ENCODE results near the gene CARD9. TPM values are rescaled to one million over a fixed set of nuclear protein-coding genes. Genes with fewer than 3 reads are reported as not detected.

Gene CARD9
- total RNA-seq, 5 donors from 2014 or later (not counting 1 experiment from before 2014, with no cell fraction given), result 0.43 to 1.4 (median 0.76) TPM

GRCh38 chr9:136385015-136385414 lies 11.5 kb upstream of the CARD9 start:
- WGBS (ENCODE audit: insufficient coverage), result 24% methylated on average over 2 of the region's 11 CpGs
- no peak overlapping the region for H3K27ac ChIP-seq (ENCODE audit: low read length)
- no peaks in the 10 kb centered on the region for H3K9me3 ChIP-seq
- Mint-ChIP-seq H3K36me3 (peaks cover 41% of the 10 kb centered on the region), H3K27ac (peak overlapping the region in 1 of 2 donors; percentile 3), H3K4me1 (peaks cover 8 to 21% (median 20%) of the 10 kb centered on the region in 3 donors), H3K4me3 (peak overlapping the region in 1 of 3 donors; percentile 35), H3K27me3 (no peaks in the 10 kb centered on the region), H3K9me3 (no peaks in the 10 kb centered on the region)
- H3K4me3 ChIP-seq (ENCODE audit: control insufficient read depth in 1 of 2, extremely low read depth in 1 of 2, low read length in 1 of 2), result no peak overlapping the region
- DNase-seq, result peak in 7 of 35 experiments; percentile 24 to 62 (median 36)
- ChIA-PET CTCF (no interaction called here), POLR2A (interaction anchor here in 1 of 2 donors (0.7 kb wide), 1 partner anchor 13 kb away, joined by 3 read pairs; no protein-coding TSS in a partner anchor)
- no peaks in the 10 kb centered on the region for H3K27me3 ChIP-seq (replicated peaks in 1 of 2; ENCODE audit: control insufficient read depth in 2 of 2, extremely low read depth in 1 of 2, insufficient read depth in 2 of 2, low read length in 1 of 2)
- peaks cover 15 to 67% of the 10 kb centered on the region in 2 donors for H3K36me3 ChIP-seq (ENCODE audit: control insufficient read depth in 2 of 2, extremely low read depth in 1 of 2, insufficient read depth in 1 of 2, low read length in 1 of 2)
- ATAC-seq (replicated peaks in 1 of 4), result peak; percentile 66 to 89 (median 75)
- H3K4me1 ChIP-seq (ENCODE audit: control insufficient read depth in 1 of 2, extremely low read depth in 1 of 2, insufficient read depth in 2 of 2, low read length in 2 of 2), result peaks cover 5 to 20% of the 10 kb centered on the region in 2 experiments

DNA sequence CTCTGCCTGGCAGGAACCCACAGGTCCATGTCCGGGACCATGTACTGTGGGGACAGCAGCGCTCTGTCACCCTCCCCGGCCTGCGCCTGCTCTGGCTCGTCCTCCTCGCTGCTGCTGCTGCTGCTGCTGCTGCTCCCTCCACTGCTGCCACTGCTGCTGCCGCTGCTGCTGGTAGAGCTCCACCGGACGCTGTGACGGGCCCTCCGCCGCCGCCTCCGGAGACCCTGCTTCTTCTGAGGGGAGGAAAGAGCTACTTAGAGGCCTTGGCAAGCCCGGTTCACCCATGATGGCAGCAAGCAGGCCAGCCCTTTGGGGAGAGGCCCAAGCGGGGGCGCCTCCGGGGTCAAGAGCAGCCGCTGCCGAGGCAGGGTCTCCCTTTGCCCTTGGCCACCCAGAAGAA lies 10.0 kb upstream of the CARD9 start:
- WGBS (ENCODE audit: insufficient coverage), result 99% methylated on average over 19 of the region's 20 CpGs
- H3K27me3 Mint-ChIP-seq, result no peaks in the 10 kb centered on the region
- peaks cover 19 to 57% of the 10 kb centered on the region in 2 donors for H3K36me3 ChIP-seq (ENCODE audit: control insufficient read depth in 2 of 2, extremely low read depth in 1 of 2, insufficient read depth in 1 of 2, low read length in 1 of 2)
- no peak for DNase-seq
- peaks cover 28% of the 10 kb centered on the region for H3K36me3 Mint-ChIP-seq
- POLR2A ChIA-PET, result no interaction called here
- peaks cover 8 to 21% (median 20%) of the 10 kb centered on the region in 3 donors for H3K4me1 Mint-ChIP-seq
- H3K4me1 ChIP-seq (ENCODE audit: control insufficient read depth in 1 of 2, extremely low read depth in 1 of 2, insufficient read depth in 2 of 2, low read length in 2 of 2), result peaks cover 5 to 20% of the 10 kb centered on the region in 2 experiments
- no peaks in the 10 kb centered on the region for H3K27me3 ChIP-seq (replicated peaks in 1 of 2; ENCODE audit: control insufficient read depth in 2 of 2, extremely low read depth in 1 of 2, insufficient read depth in 2 of 2, low read length in 1 of 2)
- no peak overlapping the region for H3K4me3 Mint-ChIP-seq
- no peak for ATAC-seq (replicated peaks in 1 of 4)
- H3K9me3 ChIP-seq, result no peaks in the 10 kb centered on the region
- H3K4me3 ChIP-seq (ENCODE audit: control insufficient read depth in 1 of 2, extremely low read depth in 1 of 2, low read length in 1 of 2), result no peak overlapping the region
- H3K27ac Mint-ChIP-seq, result no peak overlapping the region
- CTCF ChIA-PET, result interaction anchor here in 1 of 2 donors (0.6 kb wide), 1 partner anchor 64 kb away, joined by 6 read pairs; no protein-coding TSS in a partner anchor
- H3K9me3 Mint-ChIP-seq, result no peaks in the 10 kb centered on the region
- H3K27ac ChIP-seq (ENCODE audit: low read length), result no peak overlapping the region

- no peak for DNase-seq
- 91% methylated on average over 24 of the region's 25 CpGs for WGBS (ENCODE audit: insufficient coverage)
- no peak for ATAC-seq (replicated peaks in 1 of 4)
- Histone ChIP-seq H3K27me3 (replicated peaks in 1 of 2; ENCODE audit: control insufficient read depth in 2 of 2, extremely low read depth in 1 of 2, insufficient read depth in 2 of 2, low read length in 1 of 2) (no peaks in the 10 kb centered on the region), H3K9me3 (no peaks in the 10 kb centered on the region), H3K36me3 (ENCODE audit: control insufficient read depth in 2 of 2, extremely low read depth in 1 of 2, insufficient read depth in 1 of 2, low read length in 1 of 2) (peaks cover 19 to 47% of the 10 kb centered on the region in 2 donors), H3K4me3 (ENCODE audit: control insufficient read depth in 1 of 2, extremely low read depth in 1 of 2, low read length in 1 of 2) (no peak overlapping the region), H3K27ac (ENCODE audit: low read length) (no peak overlapping the region), H3K4me1 (ENCODE audit: control insufficient read depth in 1 of 2, extremely low read depth in 1 of 2, insufficient read depth in 2 of 2, low read length in 2 of 2) (peaks cover 5 to 20% of the 10 kb centered on the region in 2 experiments)
- H3K27me3 Mint-ChIP-seq, result no peaks in the 10 kb centered on the region
- no peak overlapping the region for H3K27ac Mint-ChIP-seq
- ChIA-PET POLR2A (no interaction called here), CTCF (interaction anchor here in 1 of 2 donors (0.6 kb wide), 1 partner anchor 15 kb away, joined by 3 read pairs; no protein-coding TSS in a partner anchor)
- H3K36me3 Mint-ChIP-seq, result peaks cover 20% of the 10 kb centered on the region
- peaks cover 8 to 21% (median 20%) of the 10 kb centered on the region in 3 donors for H3K4me1 Mint-ChIP-seq
- no peaks in the 10 kb centered on the region for H3K9me3 Mint-ChIP-seq
- H3K4me3 Mint-ChIP-seq, result no peak overlapping the region
Measured at GRCh38 chr9:136381966-136382513, 8.6 kb upstream of the CARD9 start.

GRCh38 chr9:136381311-136381710 lies 7.8 kb upstream of the CARD9 start:
- ChIA-PET POLR2A (interaction anchor here in 1 of 2 donors (0.7 kb wide), 1 partner anchor 13 kb away, joined by 4 read pairs; no protein-coding TSS in a partner anchor), CTCF (interaction anchor here in 1 of 2 donors (0.6 kb wide), 1 partner anchor 16 kb away, joined by 3 read pairs; no protein-coding TSS in a partner anchor)
- H3K4me1 Mint-ChIP-seq, result peaks cover 8 to 21% (median 20%) of the 10 kb centered on the region in 3 donors
- no peak for ATAC-seq (replicated peaks in 1 of 4)
- no peak overlapping the region for H3K4me3 Mint-ChIP-seq
- Histone ChIP-seq H3K9me3 (no peaks in the 10 kb centered on the region), H3K4me1 (ENCODE audit: control insufficient read depth in 1 of 2, extremely low read depth in 1 of 2, insufficient read depth in 2 of 2, low read length in 2 of 2) (peaks cover 5 to 20% of the 10 kb centered on the region in 2 experiments), H3K4me3 (ENCODE audit: control insufficient read depth in 1 of 2, extremely low read depth in 1 of 2, low read length in 1 of 2) (no peak overlapping the region), H3K36me3 (ENCODE audit: control insufficient read depth in 2 of 2, extremely low read depth in 1 of 2, insufficient read depth in 1 of 2, low read length in 1 of 2) (peaks cover 19 to 42% of the 10 kb centered on the region in 2 donors), H3K27ac (ENCODE audit: low read length) (no peak overlapping the region), H3K27me3 (replicated peaks in 1 of 2; ENCODE audit: control insufficient read depth in 2 of 2, extremely low read depth in 1 of 2, insufficient read depth in 2 of 2, low read length in 1 of 2) (no peaks in the 10 kb centered on the region)
- H3K36me3 Mint-ChIP-seq, result peaks cover 20% of the 10 kb centered on the region
- no peaks in the 10 kb centered on the region for H3K9me3 Mint-ChIP-seq
- no peak for DNase-seq
- H3K27me3 Mint-ChIP-seq, result no peaks in the 10 kb centered on the region
- H3K27ac Mint-ChIP-seq, result no peak overlapping the region
- 100% methylated on average over 7 of the region's 9 CpGs for WGBS (ENCODE audit: insufficient coverage)

DNA sequence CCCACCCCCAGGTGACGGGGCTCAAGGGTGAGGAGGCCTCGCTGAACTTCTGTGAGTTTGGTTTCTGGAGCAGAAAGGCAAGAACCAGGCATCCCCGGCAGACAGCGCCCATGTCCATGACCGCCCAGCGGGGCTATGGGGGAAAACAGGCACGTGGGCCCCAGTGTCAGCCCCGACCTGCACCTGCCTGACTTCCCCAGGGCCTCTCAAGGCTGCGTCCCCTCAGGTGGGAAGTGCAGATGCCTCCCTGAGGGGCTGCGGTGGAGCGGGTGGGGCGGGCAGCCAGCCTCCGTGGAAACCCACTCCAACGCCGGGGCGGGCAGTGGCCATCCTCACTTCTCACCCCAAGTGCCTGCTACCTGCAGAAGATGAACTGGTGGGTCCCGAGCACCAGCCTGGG lies 6.9 kb upstream of the CARD9 start:
- Histone ChIP-seq H3K27me3 (replicated peaks in 1 of 2; ENCODE audit: control insufficient read depth in 2 of 2, extremely low read depth in 1 of 2, insufficient read depth in 2 of 2, low read length in 1 of 2) (no peaks in the 10 kb centered on the region), H3K27ac (ENCODE audit: low read length) (no peak overlapping the region), H3K4me1 (ENCODE audit: control insufficient read depth in 1 of 2, extremely low read depth in 1 of 2, insufficient read depth in 2 of 2, low read length in 2 of 2) (peaks cover 5 to 14% of the 10 kb centered on the region in 2 experiments), H3K4me3 (ENCODE audit: control insufficient read depth in 1 of 2, extremely low read depth in 1 of 2, low read length in 1 of 2) (no peak overlapping the region), H3K36me3 (ENCODE audit: control insufficient read depth in 2 of 2, extremely low read depth in 1 of 2, insufficient read depth in 1 of 2, low read length in 1 of 2) (peaks cover 20 to 42% of the 10 kb centered on the region in 2 donors), H3K9me3 (no peaks in the 10 kb centered on the region)
- Mint-ChIP-seq H3K27ac (no peak overlapping the region), H3K9me3 (no peaks in the 10 kb centered on the region), H3K27me3 (no peaks in the 10 kb centered on the region), H3K4me3 (no peak overlapping the region), H3K36me3 (peaks cover 14% of the 10 kb centered on the region), H3K4me1 (peaks cover 8 to 13% (median 11%) of the 10 kb centered on the region in 3 donors)
- ChIA-PET CTCF (no interaction called here), POLR2A (no interaction called here)
- ATAC-seq (replicated peaks in 1 of 4) (no peak), DNase-seq (no peak)
- WGBS (ENCODE audit: insufficient coverage), result 94% methylated on average over 15 of the region's 17 CpGs

GRCh38 chr9:136379891-136380290 lies 6.4 kb upstream of the CARD9 start:
- no peak overlapping the region for H3K4me3 Mint-ChIP-seq
- H3K9me3 Mint-ChIP-seq, result no peaks in the 10 kb centered on the region
- ChIA-PET POLR2A (no interaction called here), CTCF (no interaction called here)
- WGBS (ENCODE audit: insufficient coverage), result 92% methylated on average over 8 of the region's 11 CpGs
- DNase-seq (no peak), ATAC-seq (replicated peaks in 1 of 4) (no peak)
- Histone ChIP-seq H3K4me3 (ENCODE audit: control insufficient read depth in 1 of 2, extremely low read depth in 1 of 2, low read length in 1 of 2) (no peak overlapping the region), H3K27me3 (replicated peaks in 1 of 2; ENCODE audit: control insufficient read depth in 2 of 2, extremely low read depth in 1 of 2, insufficient read depth in 2 of 2, low read length in 1 of 2) (no peaks in the 10 kb centered on the region), H3K4me1 (ENCODE audit: control insufficient read depth in 1 of 2, extremely low read depth in 1 of 2, insufficient read depth in 2 of 2, low read length in 2 of 2) (peaks cover 2 to 11% of the 10 kb centered on the region in 2 experiments), H3K9me3 (no peaks in the 10 kb centered on the region), H3K27ac (ENCODE audit: low read length) (no peak overlapping the region), H3K36me3 (ENCODE audit: control insufficient read depth in 2 of 2, extremely low read depth in 1 of 2, insufficient read depth in 1 of 2, low read length in 1 of 2) (peaks cover 24 to 42% of the 10 kb centered on the region in 2 donors)
- no peak overlapping the region for H3K27ac Mint-ChIP-seq
- H3K4me1 Mint-ChIP-seq, result peaks cover 4 to 8% (median 6%) of the 10 kb centered on the region in 3 donors
- peaks cover 11% of the 10 kb centered on the region for H3K36me3 Mint-ChIP-seq
- H3K27me3 Mint-ChIP-seq, result no peaks in the 10 kb centered on the region
